HG02870 (cell line): Measurements from ENCODE around the gene MCF2L2.
A peak's percentile ranks its signal among the peaks of the same experiment; 100 is the strongest.

Experiments used
- ATAC-seq: cut with Tn5 transposase; IDR thresholded peaks from one replicate; pipeline ENCODE4 v1.9.1; 2021; ENCODE audit warnings: mild to moderate bottlenecking, moderate library complexity; ENCODE audit not compliant: unreplicated experiment

Gene MCF2L2

GRCh38 chr3:183328823-183329222 is 99.6 kb downstream of the MCF2L2 start:
- ATAC-seq: no peak

- ATAC-seq: no peak
These were observed 100.3 kb downstream of the MCF2L2 start for GRCh38 chr3:183328164-183328563.

- no peak for ATAC-seq
These were observed 101.1 kb downstream of the MCF2L2 start for GRCh38 chr3:183327343-183327742.

GRCh38 chr3:183324083-183324482 is 104.3 kb downstream of the MCF2L2 start:
- no peak for ATAC-seq

GRCh38 chr3:183319371-183319770 is 109.0 kb downstream of the MCF2L2 start:
- ATAC-seq: no peak

- no peak for ATAC-seq
These were observed 109.5 kb downstream of the MCF2L2 start for GRCh38 chr3:183318877-183319276.

- ATAC-seq: no peak
These were observed 110.2 kb downstream of the MCF2L2 start for GRCh38 chr3:183317886-183318865.

GRCh38 chr3:183317271-183317670 is 111.1 kb downstream of the MCF2L2 start:
- no peak for ATAC-seq

GRCh38 chr3:183315739-183316138 is 112.7 kb downstream of the MCF2L2 start:
- ATAC-seq: no peak

GRCh38 chr3:183313764-183314163 is 114.7 kb downstream of the MCF2L2 start:
- no peak for ATAC-seq

GRCh38 chr3:183313351-183313750 is 115.1 kb downstream of the MCF2L2 start:
- ATAC-seq: no peak

GRCh38 chr3:183312433-183312832 is 116.0 kb downstream of the MCF2L2 start:
- ATAC-seq: no peak

- no peak for ATAC-seq
These were observed 117.5 kb downstream of the MCF2L2 start for GRCh38 chr3:183310936-183311335.

- ATAC-seq: no peak
These were observed 119.1 kb downstream of the MCF2L2 start for GRCh38 chr3:183309276-183309675.

- ATAC-seq: no peak
These were observed 119.7 kb downstream of the MCF2L2 start for GRCh38 chr3:183308751-183309150.

- ATAC-seq: no peak
These were observed 120.7 kb downstream of the MCF2L2 start for GRCh38 chr3:183307749-183308148.

GRCh38 chr3:183306798-183307671 is 121.4 kb downstream of the MCF2L2 start:
- ATAC-seq: peak; percentile 86

- no peak for ATAC-seq
These were observed 124.7 kb downstream of the MCF2L2 start for GRCh38 chr3:183303690-183304089.

- ATAC-seq: no peak
These were observed 126.4 kb downstream of the MCF2L2 start for GRCh38 chr3:183301937-183302580.

GRCh38 chr3:183300996-183301562 is 127.3 kb downstream of the MCF2L2 start:
- no peak for ATAC-seq

- no peak for ATAC-seq
These were observed 128.4 kb downstream of the MCF2L2 start for GRCh38 chr3:183299976-183300375.
